Erythroblast (primary cell): Measurements from ENCODE around the gene CYP2A6.

Source experiments
- GATA1 ChIP-seq: IDR thresholded peaks from 2 replicates; pipeline ENCODE4 v1.6.1; 2011; ENCODE audit warnings: low read depth, mild to moderate bottlenecking, control low read depth, low read length, moderate library complexity
- POLR2A ChIP-seq: IDR thresholded peaks from 2 replicates; pipeline ENCODE4 v1.6.1; 2011; ENCODE audit warnings: mild to moderate bottlenecking, low read length

DNA sequence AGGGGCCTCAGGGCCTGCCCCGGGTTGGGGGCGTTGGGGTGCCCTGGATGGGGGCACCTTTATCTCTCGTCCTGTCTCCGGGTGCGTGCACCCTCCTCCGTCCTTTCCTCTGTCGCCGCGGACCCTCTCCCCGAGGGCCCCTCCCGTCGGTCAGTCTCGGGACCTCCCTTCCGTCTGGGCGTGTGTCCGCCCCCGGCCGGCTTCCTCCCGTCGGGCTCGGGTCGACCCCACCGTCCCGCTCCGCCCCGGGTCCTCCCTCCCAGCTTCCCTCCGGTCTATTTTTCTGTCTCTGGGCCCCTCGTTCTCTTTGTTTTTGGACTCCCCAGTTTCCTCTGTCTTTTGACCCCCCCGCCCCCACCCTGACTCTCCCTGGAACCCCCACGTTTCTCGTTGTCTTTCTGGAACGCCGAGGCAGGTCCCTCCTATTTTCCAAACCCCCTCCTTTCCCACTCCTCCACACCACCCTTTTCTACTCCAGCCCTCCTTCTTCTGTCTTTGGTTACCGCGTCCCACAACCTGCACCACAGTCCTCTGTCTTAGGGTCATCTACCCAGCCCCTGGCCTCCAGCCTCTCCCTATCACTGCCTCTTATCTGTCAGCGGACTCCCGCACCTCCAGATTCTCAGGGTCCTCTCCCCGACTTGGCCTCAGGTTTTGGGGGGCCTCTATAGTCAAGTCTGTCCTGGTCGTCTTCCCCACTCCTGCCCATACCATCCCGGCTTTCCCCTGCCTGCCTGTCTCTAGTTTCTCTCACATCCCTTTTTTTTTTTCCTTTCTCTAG is 50.5 kb downstream of the CYP2A6 start:
- no peak for TF ChIP-seq POLR2A
- TF ChIP-seq GATA1: no peak
